ENCODE results near the gene VSIG10.

The VSIG10 gene

DNA sequence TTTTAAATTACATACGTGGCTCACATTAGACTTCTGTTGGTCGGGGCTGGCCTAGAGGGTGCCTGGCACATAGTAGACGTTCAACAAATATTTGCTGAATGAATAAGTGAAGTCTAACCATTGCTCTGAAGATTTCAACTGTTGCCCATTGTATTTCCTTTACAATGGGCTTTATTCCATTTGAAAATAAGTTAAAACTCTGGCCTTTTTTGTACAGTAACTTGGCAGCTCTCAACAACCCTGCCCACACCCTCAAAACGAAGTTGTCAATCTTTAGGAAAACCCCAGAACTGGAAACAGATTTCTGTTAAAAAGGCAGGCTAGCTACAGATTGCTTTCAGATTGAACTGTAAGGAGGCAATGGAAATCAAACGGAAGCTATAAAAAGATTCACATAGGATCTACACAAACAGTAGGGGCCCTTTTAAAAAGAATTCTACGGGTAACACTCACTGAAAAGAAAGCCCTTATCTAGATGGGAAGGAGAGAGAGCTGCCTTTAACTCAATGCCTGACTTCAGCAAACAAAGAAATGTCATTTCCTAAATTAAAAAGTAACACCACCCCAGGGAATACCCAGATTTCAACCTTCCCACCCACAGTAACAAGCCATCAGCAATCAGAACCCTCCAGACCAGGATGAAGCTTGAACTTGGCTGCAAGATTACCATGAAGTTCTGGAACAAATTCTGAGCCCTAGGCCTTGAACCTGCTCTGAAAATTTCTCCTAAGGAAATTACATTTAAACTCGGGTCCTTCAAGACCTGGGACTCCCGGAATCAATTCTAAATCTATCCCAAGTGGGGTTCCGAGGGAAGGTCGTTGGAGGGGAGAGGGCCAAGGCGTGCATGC, 44.2 kb downstream of the VSIG10 start:
- no peak for FAIRE-seq

DNA sequence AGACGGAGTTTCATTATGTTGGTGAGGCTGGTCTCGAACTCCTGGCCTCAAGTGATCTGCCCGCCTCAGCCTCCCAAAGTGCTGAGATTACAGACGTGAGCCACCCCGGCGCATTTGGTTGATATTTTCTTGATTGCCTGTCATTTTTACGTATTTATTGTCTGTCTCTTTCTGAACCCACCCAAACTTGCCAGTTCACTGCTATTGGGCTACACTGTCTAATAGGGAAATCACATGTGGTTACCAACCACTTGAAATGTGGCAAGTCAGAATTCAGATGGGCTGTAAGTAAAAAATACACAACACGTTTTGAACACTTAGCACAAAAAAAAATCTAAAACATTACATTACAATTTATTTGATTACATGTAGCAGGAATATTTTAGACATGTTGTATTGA, 44.9 kb downstream of the VSIG10 start:
- no peak for FAIRE-seq

DNA sequence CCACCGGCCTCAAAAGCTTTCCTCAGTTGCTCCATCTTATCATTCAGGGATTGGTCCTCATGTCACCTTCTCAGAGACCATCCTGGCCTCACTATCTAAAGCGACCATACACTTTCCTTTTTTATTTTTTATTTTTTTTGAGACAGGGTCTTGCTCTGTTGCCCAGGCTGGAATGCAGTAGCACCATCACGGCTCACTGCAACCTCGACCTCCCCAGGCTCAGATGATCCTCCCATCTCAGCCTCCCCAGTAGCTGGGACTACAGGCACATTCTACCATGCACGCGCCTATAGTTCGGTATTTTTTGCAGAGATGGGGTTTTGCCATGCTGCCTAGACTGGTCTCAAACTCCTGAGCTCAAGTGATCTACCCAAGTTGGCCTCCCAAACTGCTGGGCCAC, 45.6 kb downstream of the VSIG10 start:
- no peak for FAIRE-seq

DNA sequence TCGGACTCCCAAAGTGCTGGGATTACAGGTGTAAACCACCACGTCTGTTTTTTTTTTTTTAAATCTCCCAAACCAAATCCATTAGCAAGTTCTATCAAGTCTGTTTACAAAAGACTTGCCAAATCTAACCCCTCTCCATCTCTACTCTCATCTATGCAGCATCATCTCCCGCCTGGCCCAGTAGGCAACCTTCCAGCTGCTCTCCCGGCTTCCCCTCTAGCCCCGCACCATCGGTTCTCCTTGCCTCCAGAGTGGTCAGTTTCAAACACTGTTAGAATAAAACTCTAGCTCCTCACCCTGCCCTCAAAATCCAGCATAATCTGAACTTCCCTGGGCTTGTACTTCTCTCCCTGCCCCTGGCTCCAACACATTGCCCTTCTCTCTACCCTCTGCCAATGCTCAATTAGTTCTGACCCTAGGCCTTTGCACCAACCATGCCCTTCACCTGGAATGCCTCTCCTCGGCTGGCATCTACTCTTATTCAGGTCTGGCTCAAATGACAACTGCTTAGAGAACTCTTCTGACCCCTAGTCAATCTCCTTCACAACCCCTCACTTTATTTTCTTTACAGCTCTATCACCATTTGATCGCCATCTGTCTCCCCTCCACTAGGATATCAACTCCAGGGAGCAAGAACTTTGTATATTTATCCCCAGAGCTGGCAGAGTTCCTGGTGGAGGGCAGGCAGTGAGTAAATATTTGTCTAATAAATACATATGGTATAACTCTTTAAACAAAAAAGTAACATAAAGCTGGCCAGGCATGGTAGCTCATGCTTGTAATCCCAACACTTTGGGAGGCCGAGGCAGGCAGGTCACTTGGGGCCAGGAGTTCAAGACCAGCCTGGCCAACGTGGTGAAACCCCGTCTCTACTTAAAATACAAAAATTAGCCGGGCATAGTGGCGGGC, 47.7 kb downstream of the VSIG10 start:
- FAIRE-seq = no peak

DNA sequence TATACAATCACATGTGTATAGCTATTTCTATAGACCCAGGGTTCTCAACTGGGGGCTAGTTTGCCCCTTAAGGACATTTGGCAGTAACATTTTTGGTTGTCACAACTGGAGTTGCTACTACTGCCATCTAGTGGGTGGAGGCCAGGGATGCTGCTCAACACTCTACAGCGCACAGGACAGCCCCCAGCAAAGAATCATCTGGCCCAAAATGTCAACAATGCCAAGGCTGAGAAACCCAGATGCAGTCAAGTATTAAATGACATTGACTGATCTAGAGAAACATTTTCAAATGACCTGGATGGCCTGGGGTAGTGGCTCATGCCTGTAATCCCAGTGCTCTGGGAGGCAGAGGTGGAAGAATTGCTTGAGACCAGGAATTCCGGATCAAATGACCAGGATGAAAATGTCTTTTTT, 48.7 kb downstream of the VSIG10 start:
- no peak for FAIRE-seq

DNA sequence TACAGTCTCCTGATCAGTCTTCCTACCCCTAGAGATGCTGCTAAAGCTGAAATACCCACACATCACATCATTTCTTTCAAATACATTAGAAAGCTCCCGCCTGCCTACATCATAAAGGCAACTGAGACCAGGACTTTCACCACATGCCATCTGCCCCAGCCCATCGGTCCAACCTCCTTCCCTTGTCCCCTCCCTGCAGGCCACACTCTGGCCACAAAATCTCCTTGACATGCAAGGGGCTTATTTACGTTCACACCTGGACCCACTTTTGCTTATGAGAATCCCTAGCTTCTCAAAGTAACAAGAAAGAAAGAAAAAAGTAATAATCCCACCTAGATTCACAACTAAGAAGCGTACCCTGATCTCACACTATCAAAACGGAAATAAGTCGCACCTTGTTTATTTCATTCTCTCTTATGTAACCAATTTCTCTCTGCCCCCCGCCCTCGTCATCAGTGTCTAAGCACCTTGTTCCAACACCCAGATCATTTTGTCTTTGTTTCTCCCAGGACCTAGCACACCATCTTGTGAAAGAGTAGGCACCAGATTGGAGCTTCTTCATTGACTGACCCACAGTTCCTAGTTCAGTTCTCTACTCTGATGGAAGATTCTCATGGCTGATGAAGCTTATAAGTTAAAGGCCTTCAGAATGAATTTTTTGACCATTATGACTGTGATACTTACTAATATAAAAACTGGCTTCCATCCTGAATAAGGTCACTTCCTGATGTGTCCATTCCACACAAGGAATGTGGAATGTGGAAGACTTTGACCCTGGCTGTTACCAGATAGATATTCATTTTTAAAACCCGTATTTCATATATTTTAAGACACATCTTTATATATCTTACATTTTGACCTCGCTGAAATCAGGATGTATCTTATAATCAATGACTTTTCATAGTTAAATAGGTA, 50.5 kb downstream of the VSIG10 start:
- FAIRE-seq = no peak

DNA sequence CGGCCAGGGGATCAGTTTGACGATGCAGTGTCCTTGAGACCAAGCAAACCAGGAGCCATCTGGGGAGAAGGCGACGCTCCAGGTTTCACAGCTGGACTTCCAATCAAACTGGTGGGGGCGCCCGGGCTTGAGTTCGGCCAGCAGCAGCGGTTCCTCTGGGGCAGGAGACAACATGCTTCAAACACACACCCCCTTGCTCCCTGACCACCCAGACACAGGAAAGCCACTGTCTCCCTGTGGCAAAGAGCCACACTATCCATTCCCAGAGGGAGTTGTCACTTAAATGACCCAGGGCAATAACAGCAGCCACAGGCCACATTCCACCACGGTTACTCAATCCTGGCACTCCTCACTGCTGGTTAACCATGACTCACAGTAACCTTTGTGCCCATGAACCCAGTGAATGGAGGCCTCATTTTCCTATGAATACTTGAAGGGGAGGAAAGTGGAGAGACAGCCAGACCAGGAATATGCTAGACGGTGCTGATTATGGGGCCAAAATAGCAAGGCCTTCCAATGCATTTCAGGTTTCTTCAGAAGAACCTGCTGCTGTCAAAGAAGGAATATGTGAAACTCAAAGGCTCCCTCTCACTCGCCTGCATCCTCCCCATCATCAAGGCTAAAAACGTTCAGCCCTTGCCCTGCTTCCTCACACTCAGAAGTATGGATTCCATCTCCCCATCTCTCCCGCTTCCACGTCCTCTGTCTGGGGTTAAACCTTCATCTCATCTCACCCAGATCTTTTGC, 51.3 kb downstream of the VSIG10 start:
- no peak for FAIRE-seq

DNA sequence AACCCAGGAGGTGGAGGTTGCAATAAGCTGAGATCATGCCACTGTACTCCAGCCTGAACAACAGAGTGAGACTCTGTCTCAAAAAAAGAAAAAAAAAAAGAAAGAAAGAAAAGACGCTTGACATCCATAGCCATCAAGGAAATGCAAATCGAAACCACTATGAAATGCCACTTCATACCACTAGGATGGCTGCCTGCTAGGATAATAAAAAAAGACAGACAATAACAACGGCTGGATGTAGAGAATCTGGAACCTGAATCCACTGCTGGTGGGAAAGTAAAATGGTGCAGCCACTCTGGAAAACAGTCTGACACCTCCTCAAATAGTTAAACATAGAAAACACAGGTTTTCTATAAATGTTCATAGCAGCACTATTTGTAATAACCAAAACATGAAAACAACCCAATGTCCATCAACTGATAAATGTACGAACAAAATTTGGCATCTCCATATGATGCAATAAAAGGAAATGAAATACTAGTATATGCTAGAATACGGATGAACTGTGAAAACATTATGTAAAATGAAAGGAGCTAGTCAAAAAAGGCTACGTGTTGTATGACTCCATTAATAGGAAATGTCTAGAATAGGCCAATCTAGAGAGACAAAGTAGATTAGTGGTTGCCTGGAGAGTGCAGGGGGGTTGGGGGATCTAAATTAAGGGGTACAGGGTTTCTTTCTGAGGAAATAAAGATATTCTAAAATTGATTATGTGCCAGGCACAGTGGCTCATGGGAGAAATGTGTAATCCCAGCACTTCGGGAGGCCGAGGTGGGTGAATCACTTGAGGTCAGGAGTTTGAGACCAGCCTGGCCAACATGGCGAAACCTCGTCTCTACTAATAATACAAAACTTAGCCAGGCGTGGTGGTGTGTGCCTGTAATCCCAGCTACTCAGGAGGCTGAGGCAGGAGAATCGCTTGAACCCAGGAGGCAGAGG, 52.6 kb downstream of the VSIG10 start:
- FAIRE-seq = no peak

DNA sequence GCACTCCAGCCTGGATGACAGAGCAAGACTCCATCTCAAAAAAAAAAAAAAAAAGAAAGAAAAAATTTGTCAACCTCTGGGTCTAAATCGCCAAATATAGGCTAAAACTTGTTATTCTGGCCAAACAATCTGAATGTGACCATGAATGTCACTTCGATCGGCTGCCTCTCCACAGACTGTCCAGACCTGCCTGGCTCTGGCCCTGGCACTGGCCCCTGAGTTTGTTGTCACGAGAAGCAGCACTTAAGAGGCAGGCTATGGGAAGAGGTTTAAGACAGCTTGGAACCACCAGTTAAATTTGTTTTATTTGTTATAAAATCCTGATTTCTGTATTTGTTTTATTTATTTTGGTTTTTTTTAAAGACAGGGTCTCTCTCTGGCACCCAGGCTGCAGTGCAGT, 57.4 kb downstream of the VSIG10 start:
- no peak for FAIRE-seq

DNA sequence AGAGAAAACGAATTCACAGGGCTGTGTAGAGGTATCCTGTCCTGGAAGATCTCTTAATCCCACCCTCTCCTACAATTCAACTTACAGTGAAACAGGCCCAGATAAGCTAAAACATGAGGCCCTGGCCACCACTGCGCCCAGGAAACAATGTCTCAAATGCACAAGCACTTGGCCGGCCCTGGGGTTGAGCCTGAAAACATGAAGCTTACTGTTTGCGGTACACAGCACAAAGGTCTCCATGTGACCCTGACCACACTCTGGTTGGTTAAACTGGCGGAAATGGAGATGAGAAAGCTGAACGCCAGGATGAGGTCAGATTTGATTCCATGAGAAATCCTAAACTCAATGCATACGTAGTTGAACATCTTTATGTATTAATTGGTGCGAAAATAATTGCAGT, 59.2 kb downstream of the VSIG10 start:
- FAIRE-seq = no peak

DNA sequence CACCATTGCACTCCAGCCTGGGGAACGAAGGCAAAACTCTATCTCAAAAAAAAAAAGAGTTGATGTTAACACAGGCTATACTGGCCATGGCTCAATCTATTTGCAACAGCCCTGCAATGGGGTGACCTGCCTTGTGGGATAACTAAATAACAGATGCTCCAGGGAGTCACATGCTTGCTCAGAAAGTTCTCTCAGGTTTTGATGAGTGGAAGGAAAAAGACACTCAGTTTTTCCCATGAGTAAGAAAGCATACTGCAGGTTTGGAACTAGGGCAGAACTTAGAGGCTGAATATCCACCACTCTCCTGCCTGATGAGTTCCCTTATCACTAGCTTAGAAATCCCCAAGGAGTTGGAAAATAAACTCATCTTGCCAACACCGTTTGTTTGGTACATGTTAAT, 59.7 kb downstream of the VSIG10 start:
- no peak for FAIRE-seq

DNA sequence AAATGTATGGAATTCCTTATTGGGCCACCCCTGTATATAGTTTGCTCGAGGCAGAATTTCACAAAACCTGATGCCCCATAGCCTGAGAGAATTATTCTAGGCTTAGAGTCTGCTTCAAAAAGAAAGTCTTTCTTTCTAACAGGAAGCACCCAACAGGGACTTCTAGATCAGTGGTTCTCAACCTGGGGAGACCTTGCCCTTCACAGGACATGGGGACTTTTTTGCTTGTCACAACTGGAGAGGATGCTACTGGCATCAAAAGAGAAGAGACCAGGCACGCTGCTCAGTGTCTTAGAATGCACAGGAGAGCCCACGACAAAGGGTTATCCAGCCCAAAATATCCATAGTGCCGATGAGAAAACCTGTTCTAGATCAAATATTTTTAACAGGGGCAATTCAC, 61.7 kb downstream of the VSIG10 start:
- no peak for FAIRE-seq

DNA sequence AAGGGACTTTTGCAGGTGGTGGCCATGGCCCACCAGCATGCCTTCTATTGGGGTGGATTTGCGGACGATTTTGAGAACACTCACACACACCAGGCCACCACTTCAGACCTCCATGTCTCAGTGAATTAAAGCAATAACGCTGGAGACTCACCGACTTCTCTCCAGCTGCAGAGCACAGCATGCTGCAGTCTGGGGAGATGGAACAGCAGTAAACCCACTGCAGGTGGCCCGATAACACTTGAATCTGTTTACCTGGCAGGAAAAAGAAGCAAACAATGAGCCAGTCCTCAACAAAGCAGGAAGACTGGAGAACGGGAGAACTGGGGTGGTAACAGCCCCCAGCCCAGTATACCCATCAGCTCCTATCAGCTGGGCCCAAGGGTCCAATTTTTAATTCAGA, 65.7 kb downstream of the VSIG10 start:
- FAIRE-seq = no peak

DNA sequence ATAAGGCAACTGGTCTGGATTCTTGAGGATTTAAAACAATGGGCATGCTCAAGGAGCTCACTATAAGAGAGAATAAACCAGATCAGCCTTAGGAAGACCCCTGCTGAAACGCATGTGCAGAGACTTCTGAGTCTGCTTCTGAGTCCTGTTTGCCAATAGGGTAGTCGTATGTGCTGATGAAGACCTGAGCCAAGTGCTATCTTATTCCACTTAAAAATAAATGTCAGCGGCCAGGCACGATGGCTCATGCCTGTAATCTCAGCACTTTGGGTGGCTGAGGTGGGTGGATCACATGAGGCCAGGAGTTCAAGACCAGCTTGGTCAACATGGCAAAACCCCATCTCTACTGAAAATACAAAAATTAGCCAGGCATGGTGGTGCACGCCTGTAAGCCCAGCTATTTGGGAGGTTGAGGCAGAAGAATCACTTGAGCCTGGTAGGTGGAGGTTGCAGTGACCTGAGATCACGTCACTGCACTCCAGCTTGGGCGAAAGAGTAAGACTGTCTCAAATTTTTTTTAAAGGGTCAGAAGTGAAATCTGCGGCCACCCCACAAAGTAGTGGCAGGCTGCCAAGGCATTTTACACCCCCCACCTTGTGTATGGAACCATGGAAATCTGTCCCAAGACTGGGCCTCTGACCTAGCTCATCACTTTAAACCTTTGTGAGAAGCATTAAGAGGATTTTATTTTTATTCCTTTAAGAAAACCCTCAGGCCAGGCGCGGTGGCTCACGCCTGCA, 67.0 kb downstream of the VSIG10 start:
- FAIRE-seq = no peak

DNA sequence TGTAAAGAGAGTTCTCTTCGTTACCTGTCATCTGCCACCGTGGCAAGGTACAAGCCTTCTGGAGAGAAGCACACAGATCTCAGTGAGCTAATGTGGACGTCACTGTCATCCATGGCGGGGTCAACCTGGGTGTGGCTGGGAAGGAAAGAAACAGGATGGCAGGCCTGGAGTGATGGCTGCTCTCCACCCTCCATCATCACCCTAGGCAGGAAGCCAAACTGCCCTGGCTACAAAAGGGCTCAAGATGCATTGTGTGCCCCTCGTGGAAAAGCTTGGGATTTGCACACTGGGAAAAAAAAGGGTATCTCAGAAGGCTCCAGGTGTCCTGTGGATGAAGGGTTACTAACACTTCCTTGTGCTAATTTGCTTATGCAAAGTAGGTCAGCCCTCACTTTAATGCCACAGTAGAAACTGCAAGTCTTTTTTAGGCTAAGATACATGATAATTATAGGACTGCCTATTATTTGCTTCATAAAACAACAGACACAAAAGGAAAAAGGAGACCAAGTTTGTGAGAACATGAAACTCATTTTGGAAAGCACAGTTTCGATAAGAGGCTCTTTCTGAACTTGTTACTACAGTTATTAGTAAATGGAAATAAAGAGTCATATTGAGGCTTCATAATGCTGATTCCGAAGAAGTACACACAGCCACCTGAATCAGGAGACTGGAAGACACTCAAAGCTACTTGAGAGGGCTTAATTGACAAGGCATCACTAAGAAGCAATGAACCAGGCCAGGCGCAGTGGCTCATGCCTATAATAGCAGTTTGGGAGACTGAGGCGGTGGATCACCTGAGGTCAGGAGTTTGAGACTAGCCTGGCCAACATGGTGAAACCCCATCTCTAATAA, 68.4 kb downstream of the VSIG10 start:
- FAIRE-seq = no peak

DNA sequence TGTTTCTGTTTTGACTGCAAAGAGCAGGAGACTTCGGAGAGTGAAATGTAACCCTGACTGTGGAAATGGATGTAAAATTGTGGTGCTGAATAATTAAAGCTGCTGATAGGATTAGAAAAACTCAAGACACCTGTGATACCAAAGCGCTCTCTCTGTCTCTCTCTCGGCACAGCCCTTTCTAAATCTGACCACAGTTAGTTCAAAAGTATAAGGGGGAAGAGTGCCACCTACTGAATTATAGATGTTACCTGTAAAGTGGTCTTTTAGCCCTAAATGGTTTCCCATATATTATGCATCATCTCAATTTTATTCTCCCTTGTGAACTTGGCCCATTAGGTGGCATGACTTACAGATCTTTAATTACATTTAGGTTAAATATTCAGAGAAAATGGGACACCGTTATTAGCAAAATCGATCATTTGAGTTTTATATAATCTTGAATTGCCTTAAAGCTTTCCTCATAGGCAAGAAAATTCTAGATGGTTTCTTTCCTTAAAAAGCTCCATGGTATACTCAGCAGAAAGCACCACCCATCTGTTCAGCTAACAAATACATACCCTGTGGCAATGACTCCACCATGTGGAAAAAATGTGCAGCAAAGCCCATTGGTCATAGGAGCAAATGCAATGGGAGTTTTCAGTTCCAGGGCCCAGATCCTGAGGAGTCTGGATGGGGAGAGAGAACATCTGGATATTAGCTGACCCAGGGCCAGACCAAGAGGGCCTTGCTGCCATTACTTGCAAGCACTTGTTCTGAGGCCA, 69.2 kb downstream of the VSIG10 start:
- no peak for FAIRE-seq

DNA sequence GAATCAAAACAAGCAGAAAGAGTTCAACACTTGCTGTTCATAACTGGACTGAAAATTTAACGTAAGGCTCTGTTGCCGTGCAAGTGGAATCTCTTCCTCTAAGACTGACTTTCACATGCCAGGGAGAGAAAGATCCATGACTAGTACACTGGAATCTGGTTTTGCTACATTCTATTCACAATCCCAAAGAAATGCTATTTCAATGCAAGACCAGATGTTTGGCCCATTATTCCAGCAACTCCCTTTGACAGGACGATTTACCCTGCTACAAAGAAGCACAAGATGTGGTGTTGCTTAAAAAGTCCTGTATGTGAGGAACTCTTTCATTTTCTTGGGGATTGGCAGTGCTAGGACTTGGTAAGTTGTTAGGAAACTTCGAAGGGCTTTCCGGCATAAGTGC, 69.9 kb downstream of the VSIG10 start:
- FAIRE-seq = no peak

DNA sequence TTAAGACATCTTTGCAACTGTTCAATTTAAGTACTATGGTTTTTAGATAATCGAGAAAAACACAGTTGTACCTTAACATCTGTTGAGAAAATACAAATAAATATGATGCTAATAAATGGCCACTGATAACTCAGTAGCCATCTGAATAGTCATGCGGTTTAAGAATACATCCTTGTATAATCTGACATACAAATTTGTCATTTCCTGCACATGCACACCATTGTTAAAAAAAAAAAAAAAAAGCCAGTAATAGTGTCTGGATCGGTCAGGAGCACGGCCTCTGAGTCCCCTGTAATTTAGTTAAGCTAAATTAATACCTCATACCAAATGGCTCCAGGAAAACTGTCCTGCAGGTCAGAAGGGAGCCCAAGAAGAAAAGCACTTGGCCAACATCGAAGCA, 70.5 kb downstream of the VSIG10 start:
- FAIRE-seq = no peak
